Activated T-helper 1 cell treated with anti-CD3 and anti-CD28 coated beads, Interleukin-12 subunit alpha, Interleukin-12 subunit beta, Interleukin-2, Interleukin-4 antibody, amounts not matched to agents 30 ng/mL and 10 ng/mL and 1 ng/mL, durations not matched to agents 14 hours and 24 hours and 36 hours (primary cell): Measurements from ENCODE around the gene SEC14L6. TPM values are rescaled to one million over a fixed set of nuclear protein-coding genes. Genes with fewer than 3 reads are reported as not detected.

ENCODE experiments used
- DNase-seq: peaks from one replicate; pipeline ENCODE4 v3.0.0; 2021; ENCODE audit warnings: low spot score
- H3K27ac Mint-ChIP-seq: one replicate; pipeline ENCODE4 v1.8.0; 2021; ENCODE audit warnings: mild to moderate bottlenecking, mixed read lengths
- H3K27me3 Mint-ChIP-seq: one replicate; pipeline ENCODE4 v1.8.0; 2022; ENCODE audit warnings: mild to moderate bottlenecking, moderate library complexity, mixed read lengths; ENCODE audit not compliant: insufficient read depth
- H3K36me3 Mint-ChIP-seq: one replicate; pipeline ENCODE4 v1.8.0; 2021; ENCODE audit warnings: low read depth, mixed read lengths
- H3K4me1 Mint-ChIP-seq: one replicate; pipeline ENCODE4 v1.8.0; 2021; ENCODE audit warnings: low read depth, mixed read lengths
- H3K4me3 Mint-ChIP-seq: one replicate; pipeline ENCODE4 v1.8.0; 2021; ENCODE audit warnings: mild to moderate bottlenecking, moderate library complexity, mixed read lengths
- H3K9me3 Mint-ChIP-seq: one replicate; pipeline ENCODE4 v1.8.0; 2021; ENCODE audit warnings: mixed read lengths
- intact Hi-C: fragments of 100-400 bp; cut with micrococcal nuclease; formaldehyde crosslinking; loops from one replicate; pipeline ENCODE4 v1.15.1; 2024
- total RNA-seq: library from RNA; stranded (reverse); gene quantifications from 2 replicates; pipeline ENCODE4 v1.2.3, GENCODE V29; 2022

SEC14L6 gene
- total RNA-seq, 1 donor from 2014 or later: not detected

DNA sequence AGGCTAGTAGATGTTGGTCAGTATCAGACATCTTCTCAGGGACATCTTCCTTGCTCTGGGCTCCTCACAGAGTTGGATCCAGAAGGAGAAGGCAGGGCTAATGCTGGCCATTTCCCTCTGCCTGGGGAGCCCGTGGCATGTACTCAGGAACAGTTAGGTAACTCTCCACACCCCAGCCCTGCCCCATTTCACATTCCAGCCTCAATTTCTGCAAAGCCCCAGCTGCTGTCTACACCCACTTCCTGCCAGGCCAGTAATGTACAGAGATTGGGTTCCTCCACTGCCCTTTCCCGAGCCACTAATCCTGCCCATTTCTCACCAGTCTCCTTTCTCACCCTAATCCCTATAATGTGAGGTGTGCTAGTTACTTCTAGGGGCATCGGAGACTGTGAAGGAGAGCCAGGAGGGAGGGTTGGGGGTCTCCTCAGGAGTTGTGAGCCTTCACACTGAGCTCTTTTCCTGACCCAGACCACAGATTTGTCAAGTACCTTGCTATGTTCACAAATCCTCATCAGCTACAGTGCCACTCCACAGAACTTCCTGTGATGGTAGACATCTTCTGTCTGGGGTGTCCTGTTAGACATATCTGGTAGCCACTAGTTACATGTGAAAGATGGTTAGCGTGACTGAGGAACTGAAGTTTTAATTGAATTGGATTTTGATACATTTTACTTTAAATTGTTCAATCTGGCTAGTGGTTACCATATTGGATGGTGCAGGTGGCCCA is 73.4 kb downstream of the SEC14L6 start:
- intact Hi-C loops: no loop called here
- peaks cover 3% of the 10 kb centered on the region for H3K27me3 Mint-ChIP-seq
- H3K9me3 Mint-ChIP-seq: no peaks in the 10 kb centered on the region
- H3K4me1 Mint-ChIP-seq: peaks cover 7% of the 10 kb centered on the region
- DNase-seq: no peak
- no peak overlapping the region for H3K27ac Mint-ChIP-seq
- H3K4me3 Mint-ChIP-seq: no peak overlapping the region
- H3K36me3 Mint-ChIP-seq: no peaks in the 10 kb centered on the region

Other genes starting within 250 kb of the SEC14L6 start
- 17.3 and 24.9 TPM in 2 replicates for gene TBC1D10A, start 219.8 kb downstream of the SEC14L6 start, total RNA-seq
- gene SF3A1, start 189.8 kb downstream of the SEC14L6 start, total RNA-seq: 308 and 310 TPM in 2 replicates
- gene CCDC157, start 189.7 kb downstream of the SEC14L6 start, total RNA-seq: 2.4 and 3.0 TPM in 2 replicates
- 10.3 and 13.2 TPM in 2 replicates for gene RNF215, start 159.3 kb downstream of the SEC14L6 start, total RNA-seq
- 25.6 and 27.0 TPM in 2 replicates for gene SEC14L2, start 149.7 kb downstream of the SEC14L6 start, total RNA-seq
- gene MTFP1, start 121.0 kb downstream of the SEC14L6 start, total RNA-seq: 72.0 and 72.9 TPM in 2 replicates
- gene SEC14L3, start 74.7 kb downstream of the SEC14L6 start, total RNA-seq: not detected in 2 replicates
- not detected in 2 replicates for gene SEC14L4, start 41.0 kb downstream of the SEC14L6 start, total RNA-seq
- gene GAL3ST1, start 27.9 kb upstream of the SEC14L6 start, total RNA-seq: not detected in 2 replicates
- gene PES1, start 45.2 kb upstream of the SEC14L6 start, total RNA-seq: 168 and 169 TPM in 2 replicates
- 0.23 and 0.34 TPM in 2 replicates for gene TCN2, start 60.4 kb upstream of the SEC14L6 start, total RNA-seq
- gene SLC35E4, start 89.0 kb upstream of the SEC14L6 start, total RNA-seq: 8.2 and 8.3 TPM in 2 replicates
- gene DUSP18, start 121.1 kb upstream of the SEC14L6 start, total RNA-seq: 9.6 and 9.8 TPM in 2 replicates
- 1.6 and 1.9 TPM in 2 replicates for gene OSBP2, start 148.1 kb upstream of the SEC14L6 start, total RNA-seq